NAMALWA (cell line): ENCODE results near the gene BCL10.

ENCODE experiments used
- DNase-seq: peaks from one replicate; pipeline ENCODE4 v3.0.0-alpha.2; 2015; ENCODE audit warnings: low spot score

The BCL10 gene

DNA sequence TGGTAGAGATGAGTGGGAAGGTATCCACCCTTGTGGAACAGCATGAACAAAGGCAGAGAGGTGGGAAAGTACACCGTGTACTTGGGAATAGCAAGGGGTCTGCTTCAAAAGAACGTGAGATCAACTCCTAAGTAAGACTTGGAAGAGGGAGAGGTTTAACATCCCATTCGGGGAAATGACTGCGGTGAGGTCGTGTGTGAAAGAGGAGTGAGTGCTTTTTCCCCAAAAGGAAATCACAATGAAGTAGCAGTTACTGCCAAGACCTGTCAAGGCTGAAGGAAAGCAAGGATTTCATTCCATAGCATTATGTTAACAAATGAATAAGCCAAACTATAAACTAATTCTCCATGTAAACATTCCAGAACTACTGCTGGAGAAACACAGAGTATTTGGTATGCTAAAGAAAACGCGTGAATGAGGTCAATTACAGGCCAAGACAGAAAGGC lies 55.7 kb downstream of the BCL10 start:
- no peak for DNase-seq

DNA sequence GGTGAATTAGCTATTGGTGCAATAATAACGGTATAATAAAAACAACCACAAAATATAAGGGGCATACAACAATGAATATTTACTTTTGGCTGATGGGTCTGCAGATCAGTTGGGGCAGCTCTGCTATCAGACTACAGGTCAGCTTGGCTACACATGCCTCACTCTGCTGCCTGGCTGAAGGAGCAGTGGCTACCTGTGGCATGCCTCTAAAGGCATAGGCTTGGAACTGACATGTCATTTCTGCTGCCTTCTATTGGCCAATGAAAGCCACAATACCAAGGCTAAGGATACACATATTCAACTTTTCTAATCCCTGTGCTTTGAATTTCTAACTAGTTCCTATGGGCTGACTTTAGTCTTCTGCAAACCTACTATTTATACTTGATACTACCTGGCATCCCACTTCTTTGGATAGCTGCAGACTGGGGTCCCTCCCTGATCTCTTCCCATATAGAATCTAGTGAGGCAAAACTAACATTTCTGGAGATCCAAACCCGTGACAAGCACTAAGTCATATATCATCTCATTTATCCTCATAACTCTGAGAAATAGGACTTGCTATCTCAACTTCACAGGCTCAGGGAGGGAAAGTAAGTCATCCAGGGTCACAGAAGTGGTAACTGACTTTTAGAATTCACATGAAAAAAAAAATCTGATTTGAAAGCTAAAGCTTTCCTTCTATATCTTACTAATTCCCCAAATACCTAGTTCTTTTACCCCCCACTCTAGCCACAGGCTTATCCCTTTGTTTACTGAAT lies 56.4 kb downstream of the BCL10 start:
- no peak for DNase-seq

DNA sequence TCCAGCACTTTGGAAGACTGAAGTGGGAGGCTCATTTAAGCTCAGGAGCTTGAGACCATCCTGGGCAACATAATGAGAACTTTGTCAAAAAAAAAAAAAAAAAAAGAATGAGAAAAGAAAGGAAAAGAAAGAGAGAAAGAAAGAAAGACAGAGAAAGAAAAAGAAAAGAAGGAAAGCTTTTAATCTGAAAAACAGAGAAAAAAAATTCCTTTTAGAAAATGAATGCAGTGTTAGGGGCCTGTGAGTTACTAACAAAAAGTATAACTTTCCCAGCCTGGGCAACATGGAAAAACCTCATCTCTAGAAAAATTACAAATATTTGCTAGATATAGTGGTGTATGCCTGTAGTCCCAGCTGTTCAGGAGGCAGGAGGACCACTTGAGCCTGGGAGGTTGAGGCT lies 59.7 kb downstream of the BCL10 start:
- no peak for DNase-seq
